Effector CD4-positive, alpha-beta T cell (primary cell): ENCODE measurements around the gene AIMP2.
"Not testable (repeated sequence)": the region's sequence is repeated elsewhere in the genome, so short reads cannot be mapped to it uniquely, and the experiment has no call there.

Experiments used
- DNase-seq: peaks from one replicate; pipeline ENCODE4 v3.0.0-alpha.2; 2020

AIMP2 gene

DNA sequence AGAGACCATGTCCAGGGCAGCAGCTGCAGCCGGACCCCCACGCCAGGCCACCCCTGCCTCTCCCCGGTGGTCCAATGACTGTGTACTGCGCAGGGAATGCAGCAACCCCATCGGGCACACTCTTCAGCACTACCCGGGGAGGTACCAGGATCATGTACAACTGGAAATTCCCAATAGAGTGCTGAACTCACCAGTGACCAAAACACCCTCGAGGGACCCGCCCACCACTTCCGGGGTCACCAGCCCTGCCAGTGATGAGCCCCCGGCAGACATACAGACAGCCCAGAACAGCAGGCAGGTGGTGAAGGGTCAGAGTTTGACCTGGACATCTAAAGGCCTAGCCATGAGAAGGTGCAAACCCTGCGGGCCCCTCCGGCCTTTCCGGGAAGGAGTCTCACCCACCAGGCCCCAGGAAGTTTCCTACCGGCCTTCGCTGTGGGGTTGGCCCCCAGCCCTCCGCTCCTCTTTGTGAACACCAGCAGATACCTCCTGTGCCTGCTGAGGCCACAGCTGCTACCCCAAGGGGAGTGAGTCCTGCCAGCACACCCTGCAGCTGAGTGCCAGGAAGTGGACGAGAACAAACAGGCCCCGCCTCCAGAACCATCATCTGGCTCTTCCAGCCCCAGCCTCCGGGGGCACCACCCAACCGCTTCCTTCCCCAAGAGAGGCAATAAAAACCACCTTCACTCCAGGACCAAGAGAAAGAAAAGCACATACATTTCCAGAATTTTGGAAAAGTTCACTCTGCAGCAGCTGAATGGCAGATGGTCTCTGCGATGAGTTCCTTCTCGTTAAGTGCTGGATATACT is 17.1 kb downstream of the AIMP2 start:
- peak; percentile 55 for DNase-seq

DNA sequence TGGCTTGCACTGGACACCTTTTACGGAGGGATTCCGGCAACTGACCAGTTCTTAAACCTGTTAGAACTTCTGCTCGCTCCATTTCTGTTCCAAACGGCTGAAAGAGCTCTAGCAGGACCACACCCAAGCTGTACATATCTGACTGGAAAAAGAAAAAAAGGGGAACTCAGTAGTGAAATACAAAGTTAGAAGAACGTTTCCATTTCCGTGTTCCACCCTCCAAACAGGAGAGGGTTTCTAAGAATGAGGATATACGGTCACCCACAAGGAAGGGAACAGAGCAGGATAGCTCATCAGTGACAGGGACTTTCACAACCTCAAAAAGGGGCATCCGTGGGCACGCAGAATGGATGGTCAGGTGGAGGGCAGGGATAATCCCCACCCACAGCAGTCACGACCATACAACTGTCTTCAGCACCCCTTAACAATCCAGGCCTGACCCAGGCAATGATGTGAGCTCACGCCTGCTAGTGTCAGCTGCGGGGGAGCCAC is 17.8 kb downstream of the AIMP2 start:
- DNase-seq, result no peak

DNA sequence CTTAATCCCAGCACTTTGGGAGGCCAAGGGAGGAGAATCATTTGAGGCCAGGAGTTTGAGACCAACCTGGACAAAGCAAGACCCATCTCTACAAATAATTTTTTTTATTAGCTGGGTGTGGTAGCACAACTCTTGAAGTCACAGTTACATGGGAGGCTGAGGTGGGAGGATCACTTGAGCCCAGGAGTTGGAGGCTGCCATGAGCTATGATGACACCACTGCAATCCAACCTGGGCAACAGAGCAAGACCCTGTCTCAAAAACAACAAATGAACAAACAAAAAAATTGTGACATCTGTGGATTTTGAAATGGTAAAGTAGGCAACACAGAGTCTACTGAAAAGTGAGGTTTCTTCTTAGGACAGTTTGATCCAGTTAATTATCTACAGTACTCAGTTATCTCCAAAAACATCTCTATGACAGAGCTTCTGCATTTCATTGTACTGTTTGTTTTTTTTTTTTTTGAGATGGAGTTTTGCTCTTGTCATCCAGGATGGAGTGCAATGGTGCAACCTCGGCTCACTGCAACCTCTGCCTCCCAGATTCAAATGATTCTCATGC is 18.8 kb downstream of the AIMP2 start:
- no peak for DNase-seq

DNA sequence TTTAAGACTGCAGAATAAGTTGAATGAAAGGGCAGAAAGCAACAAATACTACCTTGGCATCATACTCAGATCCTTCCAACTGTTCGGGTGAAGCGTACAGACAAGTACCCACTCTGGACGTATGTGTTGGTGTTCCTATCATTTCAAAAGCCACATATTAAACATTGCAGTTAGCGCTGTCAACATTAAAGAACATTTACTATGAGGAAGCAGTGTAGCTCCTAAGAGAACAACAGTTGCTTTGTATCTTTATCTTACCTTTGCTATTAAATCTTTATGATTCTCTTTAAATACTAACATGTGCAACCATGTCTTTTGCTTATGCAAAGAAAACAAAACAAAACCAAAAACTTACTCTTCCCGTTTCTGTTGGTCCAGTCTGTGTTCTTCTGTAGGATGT is 19.5 kb downstream of the AIMP2 start:
- DNase-seq, result no peak

DNA sequence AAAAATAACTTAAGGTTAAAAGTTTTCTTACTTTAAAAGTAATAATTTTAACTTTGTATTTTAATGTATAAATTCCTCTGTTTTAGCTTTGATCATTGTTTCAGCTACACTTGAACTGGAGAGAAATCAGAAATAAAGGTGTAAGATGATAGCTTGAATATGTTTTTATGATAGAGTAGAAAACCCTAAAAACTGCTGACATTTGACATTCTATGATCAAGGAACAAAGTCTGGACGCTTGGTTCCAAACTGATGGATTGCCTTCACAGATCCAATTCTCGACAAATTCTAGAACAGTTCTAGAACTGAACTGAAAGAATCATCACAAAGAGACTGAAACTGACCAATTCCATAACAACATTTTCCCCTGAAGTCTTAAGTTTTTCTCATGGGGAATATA is 21.9 kb downstream of the AIMP2 start, which contains the start of gene ANKRD61:
TSS of gene ANKRD61 (plus strand) at position 389 of the 400 bp plus-strand sequence. CDS start at position 389, 0 bp downstream.
- DNase-seq, result no peak

DNA sequence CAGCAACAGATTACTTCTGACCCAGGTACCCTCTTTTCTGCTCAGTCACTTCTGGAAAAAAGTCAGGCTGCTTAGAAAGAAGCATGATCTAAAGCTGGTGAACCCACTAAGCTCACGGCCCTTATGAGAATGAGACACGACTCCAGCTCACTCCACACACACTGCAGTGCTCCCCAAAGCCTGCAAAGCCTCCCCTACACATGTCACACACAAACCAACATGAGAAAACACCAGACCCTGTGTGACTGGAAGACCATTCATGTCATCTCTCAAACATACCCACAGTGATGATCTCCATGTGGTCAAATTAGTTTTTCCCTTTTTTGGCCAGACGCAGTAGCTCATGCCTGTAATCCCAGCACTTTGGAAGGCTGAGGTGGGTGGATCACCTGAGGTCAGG is 22.5 kb downstream of the AIMP2 start:
- DNase-seq, result no peak

DNA sequence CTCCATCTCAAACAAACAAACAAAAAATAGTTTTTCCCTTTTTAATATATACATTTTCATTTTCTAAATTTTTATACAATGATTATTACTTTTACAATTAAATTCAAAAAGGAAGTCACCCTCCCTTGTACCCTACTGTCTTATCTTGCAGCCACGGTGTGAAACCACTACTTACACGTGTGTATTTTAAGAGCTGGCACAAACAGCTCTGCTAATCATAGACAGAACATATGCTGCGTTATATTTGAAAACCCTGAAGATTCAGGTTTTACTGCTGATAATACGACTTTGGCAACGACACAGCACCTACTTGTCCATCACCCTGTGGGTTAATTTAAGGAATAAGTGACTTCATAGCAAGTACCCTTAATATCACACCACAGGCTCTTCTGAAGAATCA is 23.1 kb downstream of the AIMP2 start:
- DNase-seq, result no peak

DNA sequence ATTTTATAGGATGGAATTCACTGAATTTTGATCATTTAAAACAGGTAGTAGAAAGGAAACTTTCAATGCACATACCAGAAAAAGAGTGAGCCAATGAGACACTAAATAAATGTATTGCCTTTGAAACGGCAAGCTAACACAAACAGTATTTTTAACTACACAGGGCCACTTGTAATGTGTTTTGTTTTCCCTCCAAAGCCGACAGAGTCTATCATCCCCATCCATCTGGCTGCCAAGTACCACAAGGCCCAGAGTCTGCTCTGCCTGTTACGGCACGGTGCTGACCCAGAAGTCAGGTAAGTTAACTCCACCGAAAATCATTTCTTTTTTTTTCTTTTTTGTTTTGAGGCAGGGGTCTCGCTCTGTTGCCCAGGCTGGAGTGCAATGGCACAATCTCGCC is 23.6 kb downstream of the AIMP2 start:
- DNase-seq, result no peak

DNA sequence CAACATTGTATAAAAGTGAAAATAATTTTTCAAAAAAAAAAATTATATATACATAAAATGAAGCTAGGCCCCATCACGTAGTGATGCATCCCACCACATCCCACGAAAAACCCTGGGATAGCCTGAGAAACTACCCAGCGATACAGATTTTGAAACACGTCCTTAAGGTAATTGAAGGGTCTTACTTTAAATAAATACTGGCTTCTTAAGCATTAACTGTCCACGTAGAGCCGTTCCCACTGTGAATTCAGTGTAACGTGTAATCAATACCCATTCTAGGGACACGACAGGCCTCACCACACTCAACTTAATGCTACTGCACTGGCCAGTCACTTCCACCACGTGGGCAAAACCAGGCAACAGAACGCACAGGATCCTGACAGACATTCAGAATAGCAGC is 26.1 kb downstream of the AIMP2 start:
- no peak for DNase-seq

DNA sequence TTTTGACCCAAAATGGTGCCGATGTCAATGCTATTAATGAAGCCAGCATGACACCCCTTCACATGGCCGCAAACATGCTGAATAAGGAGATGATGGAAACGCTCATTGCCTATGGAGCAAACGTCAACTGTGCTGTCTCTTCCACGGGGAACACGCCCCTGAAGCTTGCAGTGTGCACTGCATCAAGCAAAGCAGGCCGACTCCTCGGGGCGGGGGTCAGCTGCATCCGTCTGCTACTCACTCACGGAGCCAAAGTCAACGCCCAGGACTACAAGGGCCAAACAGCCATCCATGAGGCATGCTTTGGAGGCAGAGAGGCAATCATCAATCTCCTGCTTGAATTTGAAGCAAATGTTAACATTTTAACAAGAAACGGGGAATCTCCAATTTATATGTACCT is 26.6 kb downstream of the AIMP2 start:
- DNase-seq, result no peak

DNA sequence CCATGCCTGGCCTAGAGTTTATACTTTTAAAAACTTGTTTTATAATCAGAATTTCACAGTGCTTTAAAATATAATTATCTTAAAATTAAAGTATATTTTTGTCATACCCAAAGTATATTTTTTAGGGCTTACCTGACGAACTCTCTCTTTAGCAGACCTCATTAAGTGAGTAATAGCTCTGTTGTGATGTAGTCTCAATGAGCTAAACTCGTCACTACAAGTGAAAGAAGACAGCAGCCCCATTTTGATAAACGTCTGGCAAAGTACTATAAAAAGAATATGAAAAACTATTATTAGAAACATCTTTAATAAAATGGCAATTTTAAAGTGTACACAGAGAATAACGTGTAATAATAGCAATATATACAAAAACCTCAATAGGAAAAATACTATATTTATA is 40.7 kb downstream of the AIMP2 start:
- no peak for DNase-seq

DNA sequence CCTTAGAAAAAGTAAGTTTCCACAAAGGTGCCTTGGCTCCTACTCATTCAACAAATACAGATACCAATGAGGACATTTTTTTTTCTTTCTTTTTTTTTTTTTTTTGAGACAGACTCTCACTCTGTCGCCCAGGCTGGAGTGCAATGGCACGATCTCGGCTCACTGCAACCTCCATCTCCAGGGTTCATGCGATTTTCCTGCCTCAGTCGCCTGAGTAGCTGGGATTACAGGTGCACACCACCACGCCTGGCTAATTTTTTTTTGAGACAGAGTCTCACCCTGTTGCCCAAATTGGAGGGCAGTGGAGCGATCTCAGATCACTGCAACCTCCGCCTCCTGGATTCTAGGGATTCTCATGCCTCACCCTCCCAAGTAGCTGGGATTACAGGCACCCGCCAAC is 42.1 kb downstream of the AIMP2 start:
- not testable (repeated sequence) for DNase-seq

DNA sequence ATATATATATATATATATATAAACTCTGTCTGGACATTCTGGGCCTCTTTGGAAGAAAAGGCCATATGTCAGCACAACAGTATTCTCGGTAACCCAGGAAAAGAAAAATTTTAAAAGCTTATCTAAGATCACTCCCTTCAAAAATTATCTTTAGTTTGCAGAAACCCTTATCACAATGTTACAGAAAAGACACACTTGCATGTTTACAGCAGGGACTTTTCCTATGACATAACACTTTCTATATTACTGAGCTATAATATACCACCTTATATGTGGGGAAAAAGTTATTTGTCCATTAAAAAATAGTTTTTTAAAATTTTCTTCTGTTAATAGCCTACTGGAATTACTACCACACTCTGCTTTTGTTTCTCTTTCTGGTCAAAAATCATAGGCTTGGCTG is 47.5 kb downstream of the AIMP2 start:
- no peak for DNase-seq

DNA sequence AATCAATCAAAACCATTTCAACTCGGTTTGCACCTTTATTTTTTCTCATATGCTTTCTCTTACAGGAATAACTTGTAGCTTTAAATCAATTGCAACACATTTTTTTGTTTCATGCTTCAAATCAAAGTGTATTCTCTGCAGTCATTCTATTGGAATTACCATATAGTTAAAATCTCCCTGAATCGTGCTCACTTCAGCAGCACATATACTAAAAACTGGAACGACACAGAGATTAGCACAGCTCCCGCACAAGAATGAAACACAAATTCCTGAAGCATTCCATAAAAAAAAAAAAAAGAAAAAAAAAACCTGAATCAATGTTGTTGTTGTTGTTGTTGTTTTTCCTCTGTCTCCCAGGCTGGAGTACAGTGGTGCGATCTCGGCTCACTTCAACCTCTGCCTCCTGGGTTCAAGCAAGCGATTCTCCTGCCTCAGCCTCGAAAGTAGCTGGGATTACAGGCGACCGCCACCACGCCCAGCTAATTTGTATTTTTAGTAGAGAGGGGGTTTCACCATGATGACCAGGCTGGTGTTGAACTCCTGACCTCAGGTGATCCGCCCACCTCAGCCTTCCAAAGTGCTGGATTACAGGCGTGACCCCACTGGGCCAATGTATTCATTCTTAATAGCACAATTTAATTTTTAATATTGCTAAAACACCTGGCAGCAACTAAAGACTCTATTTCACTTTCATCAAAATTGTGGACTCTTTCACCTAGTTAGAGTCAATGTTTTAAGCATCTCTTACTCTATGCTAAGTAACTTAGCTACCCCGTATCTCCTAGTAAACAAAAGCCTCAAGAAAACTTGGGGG is 48.5 kb downstream of the AIMP2 start:
- no peak for DNase-seq

DNA sequence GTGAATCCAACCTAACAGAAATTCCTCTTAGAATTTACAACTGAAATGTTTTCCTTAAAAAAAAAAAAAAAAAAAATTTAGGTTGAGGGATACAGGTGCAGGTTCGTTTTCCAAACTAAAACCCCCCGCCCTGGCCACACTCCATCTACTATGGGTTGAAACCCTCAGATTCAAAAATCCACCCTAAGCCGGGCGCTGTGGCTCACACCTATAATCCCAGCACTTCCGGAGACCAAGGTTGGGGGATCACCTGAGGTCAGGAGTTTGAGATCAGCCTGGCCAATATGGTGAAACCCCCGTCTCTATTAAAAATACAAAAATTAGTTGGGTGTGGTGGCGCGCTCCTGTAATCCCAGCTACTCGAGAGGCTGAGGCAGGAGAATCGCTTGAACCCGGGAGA is 50.9 kb downstream of the AIMP2 start:
- DNase-seq, result not testable (repeated sequence)

DNA sequence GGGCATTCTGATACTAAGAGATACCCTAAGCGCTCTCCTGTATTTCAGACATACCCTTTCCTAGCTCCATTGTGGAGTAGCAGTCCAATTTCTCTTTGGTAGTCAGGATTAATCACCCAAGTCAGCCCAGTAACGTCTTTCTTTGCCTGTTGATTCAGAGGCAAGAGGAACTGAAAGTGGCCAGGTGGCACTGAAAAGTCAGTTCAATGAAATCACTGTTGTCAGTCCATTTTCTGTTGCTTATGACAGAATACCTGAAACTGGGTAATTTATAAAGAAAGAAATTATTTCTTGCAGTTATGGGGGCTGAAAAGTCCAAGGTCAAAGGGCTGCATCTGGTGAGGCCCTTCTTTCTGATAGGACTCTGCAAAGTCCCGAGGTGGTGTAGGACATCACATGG is 62.3 kb downstream of the AIMP2 start:
- DNase-seq, result no peak
